HG03066 (cell line): Measurements from ENCODE around the gene TMEM131L.
"Not testable (repeated sequence)": the region's sequence is repeated elsewhere in the genome, so short reads cannot be mapped to it uniquely, and the experiment has no call there.

Source experiments
- ATAC-seq: cut with Tn5 transposase; IDR thresholded peaks from one replicate; pipeline ENCODE4 v1.9.1; 2021; ENCODE audit warnings: low read depth; ENCODE audit not compliant: unreplicated experiment

The TMEM131L gene

DNA sequence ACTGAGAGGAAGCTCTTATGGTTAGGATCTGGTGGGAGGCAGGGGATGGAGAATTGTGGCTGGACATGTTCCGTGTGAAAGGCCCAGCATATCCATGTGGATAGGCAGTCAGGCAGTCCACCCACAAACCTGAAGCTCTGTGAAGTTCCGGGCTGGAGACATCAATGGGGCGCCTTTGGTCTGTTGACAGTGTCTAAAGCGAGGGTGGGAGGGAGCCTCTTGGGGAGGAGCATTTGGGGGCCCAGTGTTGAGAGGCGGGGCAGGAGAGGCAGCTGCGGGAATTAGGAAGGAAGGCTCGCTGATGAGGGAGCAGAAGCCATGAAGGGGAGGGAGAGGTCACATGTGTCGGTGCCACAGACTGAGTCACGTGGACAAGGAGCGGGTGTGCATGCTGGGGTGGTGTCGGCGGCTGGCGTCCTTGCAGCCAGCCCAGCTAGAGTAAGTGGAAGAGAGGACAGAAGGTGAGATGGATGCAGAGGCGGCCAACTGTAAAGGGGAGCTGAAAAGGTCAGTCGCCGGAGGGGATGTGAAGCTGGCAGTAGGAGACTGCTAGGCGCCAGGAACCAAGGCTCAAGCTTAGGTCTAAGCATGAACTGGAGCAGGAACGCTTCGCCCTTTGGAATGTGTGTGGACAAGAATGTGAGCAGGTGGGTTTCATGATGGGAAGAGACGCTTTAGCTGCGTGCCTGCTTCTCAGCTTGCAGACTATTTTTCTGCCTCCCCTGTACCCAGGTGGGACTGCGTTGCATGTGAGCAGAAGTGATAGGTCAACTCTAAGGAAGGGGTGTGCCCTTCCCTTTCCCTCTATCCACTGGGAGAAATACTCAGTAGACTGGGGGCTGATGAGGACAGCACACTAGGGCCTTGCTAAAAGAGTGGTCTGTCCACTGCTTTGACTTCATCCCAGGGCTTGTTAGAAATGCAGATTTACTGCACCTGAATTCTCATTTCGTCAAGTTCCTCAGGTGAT is 174.0 kb downstream of the TMEM131L start:
- no peak for ATAC-seq

DNA sequence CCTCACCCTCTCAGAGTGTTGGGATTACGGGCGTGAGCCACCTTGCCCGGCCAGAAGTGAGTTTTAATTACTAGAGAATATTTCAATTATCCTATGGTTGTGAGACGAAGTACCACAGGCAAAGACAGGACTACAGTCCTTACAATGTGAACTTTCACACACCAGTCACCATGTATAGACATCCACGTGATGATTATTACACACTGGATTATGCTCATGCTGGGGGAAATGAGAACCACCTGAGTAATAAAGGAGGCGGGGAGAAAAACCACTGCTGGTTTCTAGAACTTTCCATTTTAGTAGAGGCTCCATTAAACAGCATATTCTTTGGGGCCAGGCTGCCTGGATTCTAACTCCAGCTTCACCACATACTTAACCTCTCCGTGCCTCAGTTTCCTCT is 175.4 kb downstream of the TMEM131L start:
- no peak for ATAC-seq

DNA sequence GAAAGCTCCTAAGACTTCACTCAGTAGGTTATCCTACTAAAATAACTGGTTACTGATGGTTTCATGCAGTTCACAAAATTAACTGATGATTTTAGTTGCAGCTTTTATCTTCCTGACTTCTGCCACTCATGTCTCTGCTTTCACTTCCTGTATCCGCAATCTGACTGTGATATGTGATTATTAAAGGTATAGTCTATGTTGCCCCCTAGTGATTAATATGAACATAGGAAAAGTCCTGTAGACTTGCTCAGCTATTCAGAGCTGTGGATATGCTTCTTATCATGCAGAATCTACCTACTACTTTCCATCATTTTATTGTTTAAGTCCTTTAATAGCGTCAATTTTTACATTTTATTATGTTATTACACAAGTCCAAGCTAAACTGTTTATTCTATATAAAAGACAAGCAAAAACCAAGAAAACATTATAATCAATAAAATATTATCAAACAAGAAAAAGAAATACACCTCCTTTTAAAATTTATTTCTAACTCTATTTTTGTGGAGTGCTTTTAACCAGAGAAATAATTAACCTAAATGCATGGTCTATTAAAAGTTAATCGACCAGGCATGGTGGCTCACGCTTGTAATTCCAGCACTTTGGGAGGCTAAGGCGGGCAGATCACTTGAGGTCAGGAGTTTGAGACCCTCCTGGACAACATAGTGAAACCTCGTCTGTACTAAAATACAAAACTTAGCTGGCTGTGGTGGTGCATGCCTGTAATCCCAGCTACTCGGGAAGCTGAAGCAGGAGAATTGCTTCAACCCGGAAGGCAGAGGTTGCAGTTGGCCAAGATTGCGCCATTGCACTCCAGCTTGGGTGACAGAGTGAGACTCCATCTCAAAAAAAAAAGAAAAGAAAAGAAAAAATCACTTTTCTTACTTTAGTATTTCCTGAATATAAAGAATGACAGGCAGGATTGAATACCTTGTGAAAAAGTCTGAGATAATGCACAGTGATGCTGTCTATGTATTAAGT is 177.5 kb downstream of the TMEM131L start:
- peak; percentile 82 for ATAC-seq

DNA sequence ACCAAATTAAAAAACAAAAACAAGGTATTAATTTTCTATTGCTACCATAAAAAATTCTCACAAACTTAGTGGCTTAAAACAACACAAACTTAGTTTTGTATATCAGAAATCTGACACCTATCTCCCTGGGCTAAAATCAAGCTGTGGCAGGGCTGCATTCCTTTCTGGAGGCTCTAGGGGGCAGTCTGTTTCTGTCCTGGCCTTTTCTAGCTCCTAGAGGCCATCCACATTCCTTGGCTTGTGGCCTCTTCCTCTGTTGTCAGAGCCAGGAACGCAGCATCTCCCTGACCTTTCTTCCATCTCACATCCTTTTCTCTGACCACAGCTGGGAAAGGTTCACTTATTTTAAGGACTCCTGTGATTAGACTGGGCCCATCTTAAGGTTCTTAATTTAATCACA is 179.0 kb downstream of the TMEM131L start:
- no peak for ATAC-seq

DNA sequence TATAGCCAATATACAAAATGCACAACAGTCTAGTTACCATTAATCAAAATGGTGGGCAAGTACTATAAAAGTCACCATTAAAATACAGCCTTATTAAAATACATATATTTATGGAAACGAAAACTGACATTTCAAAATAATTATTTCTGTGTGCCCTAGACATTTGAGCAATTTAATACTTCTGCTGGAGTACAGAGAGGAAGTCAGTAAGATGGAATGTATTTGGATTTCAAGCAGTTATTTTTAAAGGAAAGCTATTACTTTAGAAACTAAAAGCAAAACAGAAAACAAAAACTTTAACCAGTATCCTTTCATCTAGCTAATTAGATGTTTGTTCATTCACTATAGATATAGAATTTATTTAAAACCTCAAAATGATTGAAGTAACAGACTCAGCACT is 180.1 kb downstream of the TMEM131L start:
- ATAC-seq, result no peak

DNA sequence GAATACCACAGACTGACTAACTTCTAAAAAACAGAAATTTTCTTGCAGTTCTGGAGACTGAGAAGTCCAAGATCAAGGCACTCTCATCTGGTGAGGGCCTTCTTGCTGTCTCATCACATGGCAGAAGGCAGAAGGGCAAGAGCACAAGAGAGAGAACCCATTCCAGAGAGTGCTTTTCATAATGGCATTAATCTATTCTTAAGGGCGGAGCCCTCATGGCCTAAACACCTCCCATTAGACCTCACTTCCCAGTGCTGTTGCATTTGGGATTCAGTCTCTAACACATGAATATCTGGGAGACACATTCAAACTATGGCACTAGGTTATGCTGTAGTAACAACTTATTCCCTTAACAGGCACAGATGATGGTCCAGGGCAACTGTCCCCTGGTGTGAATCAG is 180.8 kb downstream of the TMEM131L start:
- ATAC-seq, result no peak

DNA sequence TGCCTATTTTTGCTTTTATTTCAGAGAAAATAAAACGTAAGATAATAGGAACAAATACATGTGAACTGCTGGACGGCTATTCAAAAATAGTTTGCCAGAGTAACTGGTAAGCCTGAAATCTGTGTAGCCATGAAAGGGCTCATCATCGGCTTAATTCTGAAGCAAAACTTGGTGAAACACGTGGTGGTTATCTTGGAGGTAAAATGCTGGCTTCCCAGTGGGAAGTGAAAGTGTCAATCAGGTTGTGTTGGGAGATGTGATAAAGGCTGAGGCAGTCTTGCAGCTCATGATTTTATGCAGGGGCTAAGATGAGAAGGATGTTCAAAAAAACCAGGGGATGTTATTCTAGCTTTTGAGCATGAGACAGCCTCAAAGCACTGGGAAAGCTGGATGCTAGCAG is 181.8 kb downstream of the TMEM131L start:
- no peak for ATAC-seq

DNA sequence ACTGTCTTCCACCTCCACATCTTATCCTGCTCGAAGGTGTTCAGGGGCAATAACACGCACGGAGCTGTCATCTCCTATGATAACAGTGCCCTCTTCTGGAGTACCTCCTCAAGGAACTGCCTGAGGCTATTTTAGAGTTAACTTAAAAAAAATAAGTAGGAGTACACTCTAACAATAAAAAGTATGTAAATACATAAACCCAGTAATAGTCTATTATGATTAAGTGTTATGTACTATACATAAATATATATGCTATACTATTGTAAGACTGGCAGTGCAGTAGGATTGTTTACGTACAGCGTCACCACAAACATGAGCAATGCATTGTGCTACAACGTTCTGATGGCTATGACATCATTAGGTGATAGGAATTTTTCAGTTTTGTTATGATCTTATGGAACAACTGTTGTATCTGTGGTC is 183.4 kb downstream of the TMEM131L start:
- no peak for ATAC-seq

DNA sequence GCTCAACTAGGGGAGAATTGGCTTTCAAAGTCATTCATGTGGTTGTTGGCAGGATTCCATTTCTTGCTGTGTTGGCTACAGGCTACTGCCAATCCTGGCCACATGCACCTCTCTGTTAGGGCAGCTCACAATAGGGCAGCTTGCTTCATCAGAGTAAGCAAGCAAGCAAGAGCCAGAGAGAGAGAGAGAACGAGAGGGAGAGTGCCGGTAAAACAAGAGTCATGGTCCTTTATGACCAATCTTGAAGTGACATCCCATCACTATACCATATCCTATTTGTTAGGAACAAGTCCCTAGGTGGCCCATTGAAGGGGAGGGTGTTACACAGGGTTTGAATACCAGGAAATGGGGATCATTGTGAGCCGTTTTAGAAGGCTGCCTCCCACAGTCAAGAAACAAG is 185.0 kb downstream of the TMEM131L start:
- no peak for ATAC-seq

DNA sequence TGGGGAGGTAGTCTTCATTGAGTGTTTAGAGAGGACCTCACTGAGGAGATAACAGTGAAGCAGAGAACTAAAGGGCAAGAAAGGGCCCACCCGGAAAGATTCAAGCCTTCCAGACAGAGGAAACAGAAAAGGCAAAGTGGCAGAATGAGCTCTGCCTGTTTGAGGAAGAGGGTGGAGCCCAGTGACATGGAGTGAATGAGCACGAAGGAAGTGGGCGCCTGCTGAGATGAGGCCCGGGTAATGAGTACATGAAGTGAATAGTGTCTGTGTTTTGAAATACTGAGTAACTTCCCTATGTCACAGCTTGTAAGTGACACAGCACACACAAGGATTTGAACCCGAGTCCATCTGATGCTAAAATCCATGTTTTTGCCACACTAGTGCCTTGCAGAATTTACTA is 185.4 kb downstream of the TMEM131L start:
- ATAC-seq, result no peak

DNA sequence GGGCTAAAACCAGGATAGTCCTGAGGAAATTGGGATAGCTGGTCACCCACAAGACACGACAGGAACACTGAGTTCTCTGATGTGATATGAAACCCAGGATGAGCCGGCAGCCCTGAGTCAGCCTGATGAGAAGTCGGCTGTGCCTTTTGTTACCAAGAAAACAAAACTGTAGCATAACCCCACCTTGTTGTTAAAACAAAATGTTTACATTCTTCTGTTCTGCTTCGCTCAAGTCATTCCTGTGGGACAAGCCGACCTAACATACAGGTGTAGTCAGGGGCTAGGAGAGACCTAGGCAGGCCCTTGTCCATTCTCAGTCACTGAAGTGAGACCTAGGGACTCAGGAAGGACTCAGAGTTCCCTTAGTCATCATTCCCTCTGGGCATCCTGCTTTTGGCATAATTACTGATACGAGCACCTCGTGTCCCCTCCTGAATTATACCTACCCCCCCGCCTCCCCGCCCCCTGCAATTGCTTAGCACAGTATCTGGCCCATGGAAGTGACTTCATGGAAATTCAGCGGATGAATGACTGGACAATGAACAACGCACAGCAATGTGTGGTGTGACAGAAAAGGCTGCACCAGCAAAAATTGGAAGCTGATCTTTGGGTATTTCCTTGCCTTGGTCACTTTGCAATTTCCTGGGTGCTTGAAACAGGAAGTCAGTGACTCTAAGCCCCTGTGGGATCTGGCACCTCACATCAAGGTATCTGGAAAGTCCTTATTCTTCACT is 186.1 kb downstream of the TMEM131L start:
- ATAC-seq, result no peak

DNA sequence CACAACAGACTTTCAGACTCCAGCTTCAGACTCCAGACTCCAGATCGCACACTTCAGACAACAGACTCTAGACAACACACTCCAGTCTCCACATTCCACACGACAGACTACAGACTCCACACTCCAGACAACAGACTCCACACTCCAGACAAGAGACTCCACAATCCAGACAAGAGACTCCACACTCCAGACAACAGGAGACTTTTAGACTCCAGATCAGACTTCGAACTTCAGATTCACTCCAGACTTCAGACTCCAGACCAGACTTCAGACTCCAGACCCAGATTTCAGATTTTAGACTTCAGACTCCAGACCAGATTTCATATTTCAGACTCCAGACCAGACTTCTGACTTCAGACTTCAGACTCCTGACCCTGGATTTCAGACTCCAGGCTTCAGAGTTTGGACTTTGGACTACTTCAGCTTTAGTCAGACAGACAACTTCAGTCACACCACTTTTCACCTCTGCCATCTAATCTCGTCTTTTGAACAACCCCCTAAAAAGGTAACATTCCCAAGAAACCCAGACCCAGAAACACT is 188.9 kb downstream of the TMEM131L start:
- ATAC-seq, result no peak

DNA sequence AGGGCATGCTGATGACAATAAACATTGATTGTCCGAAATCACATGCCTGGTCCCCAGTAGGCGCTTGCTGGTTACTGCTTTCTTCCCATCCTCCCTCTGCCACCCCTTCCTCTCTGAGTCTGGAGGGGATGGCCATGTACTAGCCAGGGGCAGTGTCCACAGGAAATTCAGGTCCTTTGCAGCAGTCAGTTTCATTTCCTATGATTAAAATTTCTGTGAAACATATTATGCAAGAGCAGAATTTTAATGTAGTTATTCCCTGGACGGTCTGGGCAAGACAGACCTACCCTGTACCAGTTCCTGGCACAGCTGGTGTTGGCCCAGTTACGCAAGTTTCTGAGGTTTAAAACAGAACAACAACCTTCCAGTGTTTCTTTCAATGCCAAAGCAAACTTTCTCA is 189.8 kb downstream of the TMEM131L start:
- ATAC-seq, result no peak

DNA sequence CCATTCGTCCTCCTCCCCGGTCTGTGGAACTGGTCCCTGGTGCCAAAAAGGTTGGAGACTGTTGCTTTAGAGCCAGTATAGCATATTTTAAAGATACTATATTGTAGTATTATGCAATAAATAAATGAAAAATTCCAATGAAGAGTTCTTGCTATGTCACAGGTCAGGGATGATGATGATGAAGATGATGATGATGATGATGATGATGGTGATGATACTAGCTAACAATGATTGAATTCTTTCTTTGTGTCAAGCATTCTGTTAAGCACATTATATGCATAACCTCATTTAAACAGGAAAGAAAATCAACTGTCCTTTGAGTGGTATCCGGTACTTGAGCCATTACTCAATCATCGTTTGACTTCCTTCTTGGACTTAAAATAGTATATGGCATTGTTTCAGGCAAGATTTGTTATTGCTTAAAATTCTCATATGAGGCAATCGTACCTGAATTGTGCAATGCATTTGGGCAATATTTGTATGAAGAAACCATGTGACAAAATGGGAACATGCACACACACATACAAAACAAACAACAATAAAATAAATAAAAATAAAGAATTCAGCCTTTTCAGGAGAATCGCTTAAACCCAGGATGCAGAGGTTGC is 195.2 kb downstream of the TMEM131L start:
- no peak for ATAC-seq

DNA sequence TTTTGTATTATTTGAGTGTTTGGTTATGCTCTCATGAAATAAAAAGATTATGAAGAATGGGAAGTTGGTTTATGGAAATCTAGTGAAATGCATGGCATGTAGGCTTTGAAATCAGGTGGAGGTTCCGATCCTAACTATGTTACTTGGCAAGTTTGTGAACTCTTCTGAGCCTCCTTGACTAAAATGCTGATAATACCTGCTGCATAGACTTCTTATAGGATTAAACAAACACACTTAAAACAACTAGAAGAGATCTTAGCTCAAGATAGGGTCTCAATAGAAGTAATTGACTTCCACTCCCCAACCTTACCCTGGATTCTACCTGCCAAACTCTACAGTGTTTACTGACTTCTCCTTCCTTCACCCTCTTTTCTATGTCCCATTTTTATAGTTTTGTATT is 195.7 kb downstream of the TMEM131L start:
- no peak for ATAC-seq

DNA sequence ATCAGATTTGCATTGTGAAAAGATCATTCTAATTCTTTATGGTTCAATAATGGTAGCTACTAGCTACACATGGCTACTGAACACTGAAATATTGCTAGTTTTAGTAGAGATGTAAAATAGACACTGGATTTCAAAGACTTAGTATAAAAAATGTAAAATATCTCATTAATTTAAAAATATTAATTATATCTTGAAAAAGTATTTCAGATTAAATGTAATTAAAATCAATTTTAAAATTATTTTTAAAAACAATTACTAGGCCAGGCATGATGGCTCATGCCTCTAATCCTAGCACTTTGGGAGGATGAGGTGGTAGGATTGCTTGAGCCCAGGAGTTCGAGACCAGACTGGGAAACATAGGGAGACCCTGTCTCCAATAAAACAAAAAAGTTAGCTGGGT is 197.5 kb downstream of the TMEM131L start:
- no peak for ATAC-seq

DNA sequence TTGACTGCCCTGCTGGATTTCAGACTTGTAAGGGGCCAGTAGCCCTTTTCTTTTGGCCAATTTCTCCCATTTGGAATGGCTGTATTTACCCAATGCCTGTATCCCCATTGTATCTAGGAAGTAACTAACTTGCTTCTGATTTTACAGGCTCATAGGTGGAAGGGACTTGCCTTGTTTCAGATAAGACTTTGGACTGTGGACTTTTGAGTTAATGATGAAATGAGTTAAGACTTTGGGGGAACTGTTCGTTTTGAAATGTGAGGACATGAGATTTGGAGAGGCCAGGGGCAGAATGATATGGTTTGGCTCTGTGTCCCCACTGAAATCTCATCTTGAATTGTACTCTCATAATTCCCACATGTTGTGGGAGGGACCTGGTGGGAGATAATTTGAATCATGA is 200.3 kb downstream of the TMEM131L start:
- ATAC-seq, result not testable (repeated sequence)

DNA sequence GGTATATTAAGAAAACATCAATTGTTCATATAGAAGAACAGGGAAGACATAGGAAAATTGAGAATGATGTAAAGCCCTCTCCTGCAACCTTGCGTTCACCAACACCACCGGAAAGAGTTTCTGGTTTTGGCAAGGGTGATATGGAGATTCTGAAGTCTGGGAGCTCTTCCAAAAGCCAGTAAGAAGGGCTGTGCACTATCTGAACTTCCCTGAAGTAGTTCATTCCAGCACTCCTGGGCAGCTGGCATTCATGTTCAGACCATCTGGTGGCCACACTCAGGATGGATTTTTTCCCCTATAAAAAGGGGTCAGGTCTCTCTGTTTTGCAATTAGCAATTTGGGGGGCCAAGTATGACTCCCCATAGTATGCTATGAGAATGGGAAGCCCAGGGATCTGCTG is 202.5 kb downstream of the TMEM131L start:
- ATAC-seq, result no peak

DNA sequence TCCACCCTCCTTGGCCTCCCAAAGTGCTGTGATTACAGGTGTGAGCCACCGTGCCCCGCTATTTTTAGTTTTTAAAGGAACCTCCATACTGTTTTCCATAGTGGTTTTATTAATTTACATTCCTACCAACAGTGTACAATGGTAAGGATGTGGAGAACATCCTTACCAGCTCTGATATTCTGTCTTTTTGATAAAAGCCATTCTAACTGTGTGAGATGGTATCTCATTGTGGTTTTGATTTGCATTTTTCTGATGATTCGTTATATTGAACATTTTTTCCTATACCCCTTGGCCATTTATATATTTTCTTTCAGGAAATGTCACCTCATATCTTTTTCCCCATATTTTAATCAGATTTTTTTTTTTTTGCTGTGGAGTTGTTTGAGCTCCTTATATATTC is 203.7 kb downstream of the TMEM131L start:
- no peak for ATAC-seq

DNA sequence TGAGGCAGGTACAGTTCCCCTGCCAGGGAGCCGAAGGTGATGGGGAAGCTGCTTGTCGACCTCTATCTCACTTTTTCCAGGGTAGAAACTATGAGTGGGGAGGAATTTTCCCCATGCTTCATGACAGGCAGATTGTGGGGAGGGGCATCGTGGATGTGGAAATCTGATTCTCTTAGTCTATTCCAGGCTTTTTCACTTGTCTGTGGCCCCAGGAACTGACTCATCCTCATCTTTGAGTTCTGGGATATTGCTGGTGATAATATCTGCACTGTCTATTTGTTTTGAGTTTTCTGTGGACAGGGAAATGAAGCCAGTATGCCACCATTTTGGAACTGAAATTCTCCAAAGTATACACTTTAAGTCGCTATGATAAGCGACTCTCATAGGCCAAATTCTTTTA is 210.3 kb downstream of the TMEM131L start:
- ATAC-seq, result no peak
